ENCODE measurements around the gene TMEM233. TPM values are rescaled to one million over a fixed set of nuclear protein-coding genes. Genes with fewer than 3 reads are reported as not detected.

The TMEM233 gene
- total and polyA plus RNA-seq, 2 of the 8 experiments (the other 6 are each of a cell fraction or from before 2014, with no cell fraction given): 0.09 TPM

DNA sequence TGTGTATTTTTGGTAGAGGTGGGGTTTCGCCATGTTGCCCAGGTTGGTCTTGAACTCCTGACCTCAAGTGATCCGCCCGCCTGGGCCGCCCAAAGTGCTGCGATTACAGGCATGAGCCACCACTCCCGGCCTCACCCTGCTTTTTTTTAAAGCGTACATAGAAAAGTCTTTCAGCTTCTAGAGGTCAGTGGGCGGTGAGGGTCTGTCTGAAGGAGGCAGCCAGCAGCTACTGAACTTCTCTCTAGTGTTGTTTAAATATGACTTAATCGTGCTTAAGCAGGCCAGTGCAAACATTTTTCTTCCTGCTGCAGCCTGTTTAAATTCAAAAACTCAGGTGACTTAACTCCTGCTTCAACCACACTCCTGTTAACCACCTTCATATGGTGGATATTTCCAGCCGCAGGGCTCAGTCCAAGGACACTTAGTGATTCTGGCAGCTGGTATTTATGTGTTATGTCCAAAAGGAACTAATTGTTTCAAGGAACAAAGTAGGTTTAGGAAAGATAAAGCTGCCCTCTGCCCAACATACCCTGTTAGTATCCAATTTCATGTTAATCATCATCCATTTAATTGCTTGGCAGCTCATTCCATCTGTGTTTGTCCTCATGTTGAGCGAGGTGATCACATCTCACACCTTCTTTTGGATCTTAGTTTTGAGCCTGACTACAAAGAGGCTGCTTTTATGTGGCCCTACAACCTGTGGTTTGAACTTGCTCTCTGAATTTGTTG lies 76.3 kb downstream of the TMEM233 start:
- no peak overlapping the region for H3K23ac ChIP-seq (ENCODE audit: insufficient read length)
- no peak overlapping the region for H2BK12ac ChIP-seq (ENCODE audit: low read depth, low read length)
- no peak overlapping the region for H3K4me3 ChIP-seq (ENCODE audit: extremely low read depth in 1 of 4, insufficient read depth in 2 of 4, low read depth in 3 of 4, low read length in 4 of 4)
- H3K4ac ChIP-seq (replicated peaks; ENCODE audit: insufficient read length, low read depth, low read length): no peak overlapping the region
- H3K27ac ChIP-seq (ENCODE audit: low read depth, low read length): no peak overlapping the region
- H3K36me3 ChIP-seq (ENCODE audit: control insufficient read depth in 2 of 4, insufficient read depth in 4 of 4, low read length in 3 of 4): peaks cover 14 to 48% (median 34%) of the 10 kb centered on the region in 4 experiments; a peak in 7 of 8 replicates
- TF ChIP-seq SIX5 (IDR thresholded peaks at IDR 0.05; ENCODE audit: low read depth, low read length): no peak
- WGBS, 2 experiments (ENCODE audit: extremely low coverage in 1 of 2, insufficient coverage in 1 of 2, insufficient read length in 1 of 2, insufficient replicate concordance in 2 of 2, low coverage in 1 of 2, low lambda C conversion rate in 2 of 2, missing lambda C conversion rate in 1 of 2): 89% methylated on average over 11 of the region's 11 CpGs; no CpG with 5 or more reads in 1 of the 2 experiments
- POLR2A ChIA-PET (ENCODE audit: partially characterized antibody): interaction anchor here (0.6 to 2.7 kb wide), 6 partner anchors 7 to 517 kb away, joined by 3 to 14 read pairs (median 5); no protein-coding TSS in a partner anchor
- H4K5ac ChIP-seq (ENCODE audit: insufficient read length, low read depth, low read length): no peak overlapping the region
- FAIRE-seq: no peak
- H3K56ac ChIP-seq (replicated peaks; ENCODE audit: insufficient read length, low read depth, low read length): no peak overlapping the region
- CTCF ChIA-PET (ENCODE audit: partially characterized antibody): interaction anchor here (1.0 to 3.1 kb wide), 2 partner anchors 9 to 11 kb away, joined by 3 to 14 read pairs; no protein-coding TSS in a partner anchor
- no peak overlapping the region for H3K4me2 ChIP-seq (ENCODE audit: insufficient read depth in 1 of 2, low read depth in 2 of 2, low read length in 2 of 2)
- H2BK20ac ChIP-seq (ENCODE audit: low read length): no peak overlapping the region
- H3K9ac ChIP-seq (replicated peaks in 1 of 4; ENCODE audit: extremely low read depth in 1 of 4, low read depth in 3 of 4, low read length in 3 of 4): no peak overlapping the region; a peak in 1 of 7 replicates
- peaks cover 0 to 5% (median 1%) of the 10 kb centered on the region in 4 experiments; a peak in 2 of 7 replicates for H3K4me1 ChIP-seq (replicated peaks in 1 of 4; ENCODE audit: control insufficient read depth in 3 of 4, insufficient read depth in 4 of 4, low read length in 3 of 4)
- H2BK5ac ChIP-seq (ENCODE audit: low read depth, low read length): no peak overlapping the region
- H3K79me2 ChIP-seq (ENCODE audit: control insufficient read depth in 1 of 2, insufficient read depth in 2 of 2, low read length in 2 of 2): peaks cover 0 to 29% of the 10 kb centered on the region in 2 experiments; a peak in 3 of 4 replicates
- peaks cover 4% of the 10 kb centered on the region; the same call in 1 of the 2 replicates for H3K23me2 ChIP-seq (ENCODE audit: low read depth, low read length)
- no peaks in the 10 kb centered on the region for H3K9me3 ChIP-seq (ENCODE audit: insufficient read depth in 2 of 2, low read depth in 1 of 2, low read length in 1 of 2)
- H3K27me3 ChIP-seq (replicated peaks in 1 of 4; ENCODE audit: control insufficient read depth in 3 of 4, extremely low read depth in 1 of 4, insufficient read depth in 3 of 4, low read length in 3 of 4): no peaks in the 10 kb centered on the region
- DNase-seq (ENCODE audit: low read depth in 1 of 2, low spot score in 2 of 2): no peak
- no peak overlapping the region for H4K91ac ChIP-seq (replicated peaks; ENCODE audit: insufficient read length, low read length)
- no peak overlapping the region for H3K14ac ChIP-seq (ENCODE audit: insufficient read length)
- H4K8ac ChIP-seq (ENCODE audit: extremely low read depth, insufficient read depth, low read length): no peak overlapping the region
- no peaks in the 10 kb centered on the region; the same call in 1 of the 2 replicates for H3K79me1 ChIP-seq (ENCODE audit: low read depth, low read length)
- H3K18ac ChIP-seq (ENCODE audit: extremely low read depth, low read length): no peak overlapping the region
- no peak overlapping the region for H2AFZ ChIP-seq (ENCODE audit: low read length)
- H2BK15ac ChIP-seq (ENCODE audit: low read length): no peak overlapping the region
- H2AK5ac ChIP-seq (ENCODE audit: low read depth, low read length): no peak overlapping the region
- no peak overlapping the region for H2BK120ac ChIP-seq (replicated peaks; ENCODE audit: low read depth, low read length)
- peaks cover 0 to 1% of the 10 kb centered on the region in 2 experiments for H4K20me1 ChIP-seq (replicated peaks in 1 of 2; ENCODE audit: control insufficient read depth in 1 of 2, insufficient read depth in 2 of 2, low read length in 2 of 2)
